DND-41 (cell line): ENCODE results near the gene MVB12B.

Source experiments
- EZH2 ChIP-seq: IDR thresholded peaks from 3 replicates; pipeline ENCODE4 v1.6.1; 2012; ENCODE audit warnings: borderline replicate concordance, low read depth, mild to moderate bottlenecking, moderate library complexity, low read length, inconsistent platforms; ENCODE audit not compliant: severe bottlenecking
- TF ChIP-seq, protein P1 (sequence below): IDR thresholded peaks from 2 replicates; pipeline ENCODE4 v1.5.1; 2012; ENCODE audit warnings: borderline replicate concordance, low read length, moderate library complexity, mild to moderate bottlenecking; ENCODE audit not compliant: poor library complexity, severe bottlenecking; ENCODE audit errors: extremely low read depth

DNA sequence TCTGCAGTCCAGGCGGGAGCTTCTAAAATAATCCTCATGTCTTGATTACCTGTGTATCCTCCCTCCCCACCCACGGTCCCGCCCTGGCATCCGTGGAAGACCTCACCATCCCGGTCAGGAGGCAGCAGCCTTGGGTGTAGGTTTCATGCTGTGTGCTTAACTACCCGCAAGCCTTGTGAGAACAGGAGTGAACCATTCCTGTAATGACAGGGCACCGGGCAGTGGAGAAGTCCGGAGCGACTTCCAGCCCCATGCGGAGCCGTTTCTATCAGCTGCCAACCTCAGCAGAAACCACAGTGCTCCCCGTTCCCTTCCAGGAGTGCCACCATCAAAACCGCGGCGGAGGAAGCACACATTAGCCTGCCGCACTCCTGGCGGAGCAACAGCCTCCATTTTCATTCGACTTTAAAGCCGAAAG lies 163.6 kb downstream of the MVB12B start:
- TF ChIP-seq, protein P1, sequence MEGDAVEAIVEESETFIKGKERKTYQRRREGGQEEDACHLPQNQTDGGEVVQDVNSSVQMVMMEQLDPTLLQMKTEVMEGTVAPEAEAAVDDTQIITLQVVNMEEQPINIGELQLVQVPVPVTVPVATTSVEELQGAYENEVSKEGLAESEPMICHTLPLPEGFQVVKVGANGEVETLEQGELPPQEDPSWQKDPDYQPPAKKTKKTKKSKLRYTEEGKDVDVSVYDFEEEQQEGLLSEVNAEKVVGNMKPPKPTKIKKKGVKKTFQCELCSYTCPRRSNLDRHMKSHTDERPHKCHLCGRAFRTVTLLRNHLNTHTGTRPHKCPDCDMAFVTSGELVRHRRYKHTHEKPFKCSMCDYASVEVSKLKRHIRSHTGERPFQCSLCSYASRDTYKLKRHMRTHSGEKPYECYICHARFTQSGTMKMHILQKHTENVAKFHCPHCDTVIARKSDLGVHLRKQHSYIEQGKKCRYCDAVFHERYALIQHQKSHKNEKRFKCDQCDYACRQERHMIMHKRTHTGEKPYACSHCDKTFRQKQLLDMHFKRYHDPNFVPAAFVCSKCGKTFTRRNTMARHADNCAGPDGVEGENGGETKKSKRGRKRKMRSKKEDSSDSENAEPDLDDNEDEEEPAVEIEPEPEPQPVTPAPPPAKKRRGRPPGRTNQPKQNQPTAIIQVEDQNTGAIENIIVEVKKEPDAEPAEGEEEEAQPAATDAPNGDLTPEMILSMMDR, result no peak
- no peak for TF ChIP-seq EZH2
